IgD-negative memory B cell (primary cell): ENCODE data around the gene LRP1B. TPM values are rescaled to one million over a fixed set of nuclear protein-coding genes. Genes with fewer than 3 reads are reported as not detected.

Experiments
- H3K27ac Mint-ChIP-seq, 3 donors: one replicate each; pipeline ENCODE4 v1.8.0; 2020 to 2022; ENCODE audit warnings: mild to moderate bottlenecking in 3 of 3, mixed read lengths in 3 of 3, moderate library complexity in 1 of 3
- H3K27me3 Mint-ChIP-seq: one replicate; pipeline ENCODE4 v1.8.0; 2021; ENCODE audit warnings: mixed read lengths
- H3K36me3 Mint-ChIP-seq: one replicate; pipeline ENCODE4 v1.8.0; 2020; ENCODE audit warnings: mild to moderate bottlenecking, mixed read lengths
- H3K4me1 Mint-ChIP-seq, 3 donors: one replicate each; pipeline ENCODE4 v1.8.0; 2020 to 2022; ENCODE audit warnings: mixed read lengths in 3 of 3, mild to moderate bottlenecking in 1 of 3
- H3K4me3 Mint-ChIP-seq, 4 donors: one replicate each; pipeline ENCODE4 v1.8.0; 2020 to 2022; ENCODE audit warnings: mild to moderate bottlenecking in 4 of 4, mixed read lengths in 4 of 4, moderate library complexity in 3 of 4
- H3K9me3 Mint-ChIP-seq, 3 donors: one replicate each; pipeline ENCODE4 v1.8.0; 2020 to 2021; ENCODE audit warnings: mixed read lengths in 3 of 3, mild to moderate bottlenecking in 1 of 3
- polyA plus RNA-seq: library from polyadenylated mRNA; unstranded; fragments of 300-500 nt; fragmentation: Illumina TruSeq; gene quantifications from one replicate; pipeline ENCODE4 v1.2.3, GENCODE V29; 2021

The LRP1B gene
- polyA plus RNA-seq, 1 donor from 2014 or later, result not detected

- H3K27ac Mint-ChIP-seq, result peak overlapping the region in 2 of 3 donors; percentile 7 to 77
- peak overlapping the region in 2 of 4 donors; percentile 38 to 61 for H3K4me3 Mint-ChIP-seq
- H3K27me3 Mint-ChIP-seq, result no peaks in the 10 kb centered on the region
- H3K9me3 Mint-ChIP-seq, result no peaks in the 10 kb centered on the region
- peaks cover 9 to 18% (median 18%) of the 10 kb centered on the region in 3 donors for H3K4me1 Mint-ChIP-seq
- no peaks in the 10 kb centered on the region for H3K36me3 Mint-ChIP-seq
Measured at GRCh38 chr2:141534666-141535362, 596.0 kb downstream of the LRP1B start.

- Mint-ChIP-seq H3K27me3 (no peaks in the 10 kb centered on the region), H3K9me3 (no peaks in the 10 kb centered on the region), H3K36me3 (no peaks in the 10 kb centered on the region), H3K27ac (no peak overlapping the region), H3K4me3 (no peak overlapping the region), H3K4me1 (peaks cover 2 to 11% (median 8%) of the 10 kb centered on the region in 3 donors)
Measured at GRCh38 chr2:141529659-141530058, 601.2 kb downstream of the LRP1B start.

- Mint-ChIP-seq H3K4me1 (peaks cover 0 to 4% (median 2%) of the 10 kb centered on the region in 3 donors), H3K36me3 (no peaks in the 10 kb centered on the region), H3K27ac (no peak overlapping the region), H3K27me3 (no peaks in the 10 kb centered on the region), H3K9me3 (no peaks in the 10 kb centered on the region), H3K4me3 (no peak overlapping the region)
Measured at GRCh38 chr2:141528990-141529389, 601.8 kb downstream of the LRP1B start.

- Mint-ChIP-seq H3K4me1 (no peaks in the 10 kb centered on the region), H3K27me3 (no peaks in the 10 kb centered on the region), H3K36me3 (no peaks in the 10 kb centered on the region), H3K9me3 (no peaks in the 10 kb centered on the region), H3K27ac (no peak overlapping the region), H3K4me3 (no peak overlapping the region)
Measured at GRCh38 chr2:141526760-141527159, 604.1 kb downstream of the LRP1B start.

- H3K27ac Mint-ChIP-seq, result no peak overlapping the region
- no peaks in the 10 kb centered on the region for H3K4me1 Mint-ChIP-seq
- no peaks in the 10 kb centered on the region for H3K27me3 Mint-ChIP-seq
- H3K9me3 Mint-ChIP-seq, result no peaks in the 10 kb centered on the region
- no peaks in the 10 kb centered on the region for H3K36me3 Mint-ChIP-seq
- no peak overlapping the region for H3K4me3 Mint-ChIP-seq
Measured at GRCh38 chr2:141524777-141525176, 606.0 kb downstream of the LRP1B start.

- Mint-ChIP-seq H3K36me3 (no peaks in the 10 kb centered on the region), H3K27me3 (no peaks in the 10 kb centered on the region), H3K4me3 (no peak overlapping the region), H3K9me3 (no peaks in the 10 kb centered on the region), H3K4me1 (peaks cover 0 to 2% (median 0%) of the 10 kb centered on the region in 3 donors), H3K27ac (no peak overlapping the region)
Measured at GRCh38 chr2:141523199-141523598, 607.6 kb downstream of the LRP1B start.

GRCh38 chr2:141522702-141523101 is 608.1 kb downstream of the LRP1B start:
- Mint-ChIP-seq H3K4me3 (no peak overlapping the region), H3K27ac (no peak overlapping the region), H3K36me3 (no peaks in the 10 kb centered on the region), H3K27me3 (no peaks in the 10 kb centered on the region), H3K9me3 (no peaks in the 10 kb centered on the region), H3K4me1 (peaks cover 0 to 2% (median 0%) of the 10 kb centered on the region in 3 donors)

GRCh38 chr2:141522048-141522447 is 608.8 kb downstream of the LRP1B start:
- Mint-ChIP-seq H3K9me3 (no peaks in the 10 kb centered on the region), H3K27me3 (no peaks in the 10 kb centered on the region), H3K4me3 (no peak overlapping the region), H3K4me1 (peaks cover 0 to 2% (median 0%) of the 10 kb centered on the region in 3 donors), H3K27ac (no peak overlapping the region), H3K36me3 (no peaks in the 10 kb centered on the region)

- Mint-ChIP-seq H3K27me3 (no peaks in the 10 kb centered on the region), H3K36me3 (no peaks in the 10 kb centered on the region), H3K4me1 (peaks cover 0 to 2% (median 0%) of the 10 kb centered on the region in 3 donors), H3K27ac (no peak overlapping the region), H3K4me3 (no peak overlapping the region), H3K9me3 (no peaks in the 10 kb centered on the region)
Measured at GRCh38 chr2:141519906-141520305, 610.9 kb downstream of the LRP1B start.

GRCh38 chr2:141517852-141518421 is 612.9 kb downstream of the LRP1B start:
- H3K27ac Mint-ChIP-seq, result no peak overlapping the region
- H3K9me3 Mint-ChIP-seq, result peaks cover 0 to 2% (median 0%) of the 10 kb centered on the region in 3 donors
- no peaks in the 10 kb centered on the region for H3K36me3 Mint-ChIP-seq
- peak overlapping the region in 1 of 4 donors; percentile 22 for H3K4me3 Mint-ChIP-seq
- no peaks in the 10 kb centered on the region for H3K27me3 Mint-ChIP-seq
- peaks cover 0 to 2% (median 0%) of the 10 kb centered on the region in 3 donors for H3K4me1 Mint-ChIP-seq

- Mint-ChIP-seq H3K36me3 (no peaks in the 10 kb centered on the region), H3K4me1 (peaks cover 0 to 2% (median 0%) of the 10 kb centered on the region in 3 donors), H3K4me3 (no peak overlapping the region)
Measured at GRCh38 chr2:141517180-141517851, 613.5 kb downstream of the LRP1B start.

GRCh38 chr2:141515931-141516330 is 614.9 kb downstream of the LRP1B start:
- Mint-ChIP-seq H3K27ac (no peak overlapping the region), H3K9me3 (peaks cover 0 to 2% (median 0%) of the 10 kb centered on the region in 3 donors), H3K27me3 (no peaks in the 10 kb centered on the region), H3K36me3 (no peaks in the 10 kb centered on the region), H3K4me1 (peaks cover 0 to 2% (median 0%) of the 10 kb centered on the region in 3 donors), H3K4me3 (no peak overlapping the region)

More at GRCh38 chr2:141517180-141517851, 613.5 kb downstream of the LRP1B start:
- Mint-ChIP-seq H3K27ac (no peak overlapping the region), H3K27me3 (no peaks in the 10 kb centered on the region), H3K9me3 (peaks cover 0 to 2% (median 0%) of the 10 kb centered on the region in 3 donors)

- Mint-ChIP-seq H3K4me1 (peaks cover 0 to 2% (median 0%) of the 10 kb centered on the region in 3 donors), H3K4me3 (no peak overlapping the region), H3K27ac (no peak overlapping the region), H3K36me3 (no peaks in the 10 kb centered on the region), H3K9me3 (peaks cover 0 to 2% (median 0%) of the 10 kb centered on the region in 3 donors), H3K27me3 (peaks cover 1% of the 10 kb centered on the region)
Measured at GRCh38 chr2:141513853-141514252, 617.0 kb downstream of the LRP1B start.

- peaks cover 0 to 2% (median 0%) of the 10 kb centered on the region in 3 donors for H3K9me3 Mint-ChIP-seq
- H3K27ac Mint-ChIP-seq, result no peak overlapping the region
- no peaks in the 10 kb centered on the region for H3K4me1 Mint-ChIP-seq
- H3K36me3 Mint-ChIP-seq, result no peaks in the 10 kb centered on the region
- peaks cover 1% of the 10 kb centered on the region for H3K27me3 Mint-ChIP-seq
- no peak overlapping the region for H3K4me3 Mint-ChIP-seq
Measured at GRCh38 chr2:141508806-141509595, 621.8 kb downstream of the LRP1B start.
